Adrenal gland (tissue), 12 donors: ENCODE results near the gene SLC8B1. TPM values are rescaled to one million over a fixed set of nuclear protein-coding genes. Genes with fewer than 3 reads are reported as not detected.

Experiments
- DNase-seq, 7 donors: peaks; one replicate each; pipeline ENCODE4 v3.0.0-alpha.2; 2019 to 2020
- H3K27ac ChIP-seq, 5 donors: fragments of 200-600 bp; sonication (generic) in 4 of 5; 1 replicate in 3 of 5; 2 replicates in 2 of 5; pipeline versions ENCODE4 v1.5.1 to v1.8.0; 2016 to 2020; ENCODE audit warnings: mild to moderate bottlenecking in 1 of 5
- H3K27me3 ChIP-seq: fragments of 200-600 bp; 2 replicates; pipeline ENCODE4 v1.8.0; 2021
- H3K36me3 ChIP-seq, 2 donors: fragments of 200-600 bp; replicated peaks in 1 of 2; 1 replicate in 1 of 2; 2 replicates in 1 of 2; pipeline versions ENCODE4 v1.5.1 to v1.8.0; 2018 to 2022
- H3K4me1 ChIP-seq, 2 donors: fragments of 200-600 bp; replicated peaks in 1 of 2; 1 replicate in 1 of 2; 2 replicates in 1 of 2; pipeline versions ENCODE4 v1.5.1 to v1.8.0; 2018 to 2021
- H3K4me3 ChIP-seq, 4 donors: fragments of 200-600 bp; sonication (generic) in 3 of 4; one replicate each; pipeline ENCODE4 v1.5.1; 2016 to 2018
- H3K9me3 ChIP-seq, 3 donors: fragments of 200-600 bp; sonication (generic) in 1 of 3; replicated peaks in 1 of 3; 1 replicate in 2 of 3; 2 replicates in 1 of 3; pipeline versions ENCODE4 v1.5.1 to v1.8.0; 2016 to 2021
- CTCF ChIP-seq, 6 experiments: fragments of 450-650 bp in 4 of 6; fragments of 200-600 bp in 2 of 6; sonication (generic) in 1 of 6; IDR thresholded peaks; 1 replicate in 5 of 6; 2 replicates in 1 of 6; pipeline versions ENCODE4 v1.5.1 to v1.8.0; 2016 to 2021; ENCODE audit warnings: antibody characterized with exemption in 6 of 6, mild to moderate bottlenecking in 2 of 6, moderate library complexity in 1 of 6
- POLR2A ChIP-seq, 2 donors: fragments of 450-650 bp; IDR thresholded peaks; one replicate each; pipeline ENCODE4 v1.6.1; 2017; ENCODE audit warnings: antibody characterized with exemption in 2 of 2, mild to moderate bottlenecking in 2 of 2, moderate library complexity in 1 of 2
- WGBS, 4 donors: extraction: QIAGEN DNeasy Blood & Tissue Kit in 2 of 4; methylation state at CpG; one replicate each; pipeline versions ENCODE4 v1.1.5 to v1.1.7; 2013 to 2017; 5-methylcytosine and 5-hydroxymethylcytosine counted together
- intact Hi-C, 2 donors: fragments of 100-400 bp; cut with DNase I; formaldehyde crosslinking; loops; one replicate each; pipeline versions ENCODE4 v1.14.1 to v1.15.0; 2022 to 2023
- polyA plus RNA-seq, 3 donors: library from polyadenylated mRNA; stranded (reverse); fragments of 200-250 nt in 2 of 3; fragments of 350-450 nt in 1 of 3; fragmentation: Illumina TruSeq in 1 of 3; extraction: RNeasy Lipid Tissue Mini Kit (QIAGEN cat#74804) in 1 of 3; gene quantifications; one replicate each; pipeline ENCODE4 v1.2.3, GENCODE V29; 2013 to 2014
- total RNA-seq, 9 donors: library from RNA; depleted of rRNA in 4 of 9; stranded (reverse); fragments of >200 nt in 4 of 9; fragments of 120-200 nt in 1 of 9; fragmentation: NEBNext Ultra II Directional in 1 of 9; extraction: Animal tissue kit (Norgen Biotek cat#: 25700) in 1 of 9; gene quantifications; one replicate each; pipeline versions ENCODE4 v1.1.0 to v1.2.4, GENCODE V29; 2013 to 2023
- donor health status: healthy with polysubstance abuse.
- donor health status: Bipolar disorder and iron deficiency.
- donor health status: DM: yes; HTN: yes; CAD: no.
- donor health status: DM: no; HTN: no; CAD: no.
- donor health status: DM: no; HTN: no; CAD: no.
- donor health status: DM: yes; HTN: yes; CAD: no.

Gene SLC8B1
- total and polyA plus RNA-seq, 12 donors: 67.6 to 288 (median 188) TPM

GRCh38 chr12:113271853-113272561, 62.9 kb downstream of the SLC8B1 start:
- Histone ChIP-seq H3K9me3 (no peaks in the 10 kb centered on the region), H3K36me3 (peaks cover 0 to 75% of the 10 kb centered on the region in 2 donors), H3K4me1 (peaks cover 32 to 53% of the 10 kb centered on the region in 2 donors), H3K4me3 (no peak overlapping the region), H3K27me3 (no peaks in the 10 kb centered on the region), H3K27ac (peak overlapping the region; percentile 57 to 94 (median 86))
- intact Hi-C loops: no loop called here
- TF ChIP-seq CTCF (IDR thresholded peaks at IDR 0.05): no peak
- peak in 1 of 2 donors; percentile 74 for TF ChIP-seq POLR2A (IDR thresholded peaks at IDR 0.05)
- WGBS, 4 donors: 6 to 15% (median 14%) methylated on average over 8 to 12 of the region's 12 CpGs
- peak; percentile 78 to 95 (median 93) for DNase-seq

- intact Hi-C loops: no loop called here
- no peaks in the 10 kb centered on the region for H3K9me3 ChIP-seq
- WGBS, 4 donors: 63 to 70% (median 69%) methylated on average over 7 to 10 of the region's 10 CpGs
- peaks cover 0 to 75% of the 10 kb centered on the region in 2 donors for H3K36me3 ChIP-seq
- H3K27ac ChIP-seq: peak overlapping the region; percentile 57 to 94 (median 86)
- DNase-seq: no peak
- TF ChIP-seq POLR2A (IDR thresholded peaks at IDR 0.05): no peak
- no peak for TF ChIP-seq CTCF (IDR thresholded peaks at IDR 0.05)
- H3K4me1 ChIP-seq: peaks cover 32 to 56% of the 10 kb centered on the region in 2 donors
- H3K4me3 ChIP-seq: no peak overlapping the region
- H3K27me3 ChIP-seq: no peaks in the 10 kb centered on the region
Measured at GRCh38 chr12:113271466-113271852, 63.5 kb downstream of the SLC8B1 start.

- TF ChIP-seq POLR2A (IDR thresholded peaks at IDR 0.05) (no peak), CTCF (IDR thresholded peaks at IDR 0.05) (no peak)
- Histone ChIP-seq H3K4me3 (no peak overlapping the region), H3K9me3 (no peaks in the 10 kb centered on the region), H3K36me3 (peaks cover 0 to 77% of the 10 kb centered on the region in 2 donors), H3K27me3 (no peaks in the 10 kb centered on the region), H3K27ac (peak overlapping the region in 4 of 5 donors; percentile 80 to 94 (median 87)), H3K4me1 (peaks cover 28 to 51% of the 10 kb centered on the region in 2 donors)
- intact Hi-C loops: no loop called here
- 94 to 98% (median 96%) methylated on average over 11 of the region's 11 CpGs for WGBS, 4 donors
- DNase-seq: no peak
Measured at GRCh38 chr12:113270709-113271009, 64.2 kb downstream of the SLC8B1 start.

- Histone ChIP-seq H3K4me3 (no peak overlapping the region), H3K4me1 (peaks cover 27 to 51% of the 10 kb centered on the region in 2 donors), H3K27ac (peak overlapping the region in 4 of 5 donors; percentile 14 to 88 (median 56)), H3K9me3 (no peaks in the 10 kb centered on the region), H3K36me3 (peaks cover 0 to 73% of the 10 kb centered on the region in 2 donors), H3K27me3 (no peaks in the 10 kb centered on the region)
- intact Hi-C loops: no loop called here
- WGBS, 4 donors: 94 to 97% (median 95%) methylated on average over 12 of the region's 12 CpGs
- no peak for TF ChIP-seq CTCF (IDR thresholded peaks at IDR 0.05)
- TF ChIP-seq POLR2A (IDR thresholded peaks at IDR 0.05): no peak
- DNase-seq: no peak
Measured at GRCh38 chr12:113269257-113269943, 65.5 kb downstream of the SLC8B1 start.
